MG63 (cell line): ENCODE measurements around the gene S100A3. TPM values are rescaled to one million over a fixed set of nuclear protein-coding genes. Genes with fewer than 3 reads are reported as not detected.

Source experiments
- DNase-seq: peaks from one replicate; pipeline ENCODE4 v3.0.0-alpha.2; 2020
- H3K27me3 ChIP-seq: fragments of 250-450 bp; sonication (Bioruptor Pico); 2 replicates; pipeline ENCODE4 v1.5.1; 2020; ENCODE audit warnings: mild to moderate bottlenecking, moderate library complexity
- H3K36me3 ChIP-seq: fragments of 250-450 bp; sonication (Bioruptor Pico); 2 replicates; pipeline ENCODE4 v1.5.1; 2020; ENCODE audit warnings: mild to moderate bottlenecking, moderate library complexity
- H3K4me3 ChIP-seq: fragments of 250-450 bp; sonication (Bioruptor Pico); 2 replicates; pipeline ENCODE4 v1.5.1; 2020; ENCODE audit warnings: mild to moderate bottlenecking, moderate library complexity
- H3K9me3 ChIP-seq: fragments of 250-450 bp; sonication (Bioruptor Pico); 2 replicates; pipeline ENCODE4 v1.5.1; 2020; ENCODE audit warnings: mild to moderate bottlenecking, moderate library complexity
- total RNA-seq: library from RNA; depleted of rRNA; stranded (reverse); fragments of >200 nt; shearing (Covaris generic); gene quantifications from 2 replicates; pipeline ENCODE4 v1.2.3, GENCODE V29; 2014; ENCODE audit warnings: low replicate concordance

The S100A3 gene
- total RNA-seq, 1 experiment from 2014 or later = 3.4 TPM

DNA sequence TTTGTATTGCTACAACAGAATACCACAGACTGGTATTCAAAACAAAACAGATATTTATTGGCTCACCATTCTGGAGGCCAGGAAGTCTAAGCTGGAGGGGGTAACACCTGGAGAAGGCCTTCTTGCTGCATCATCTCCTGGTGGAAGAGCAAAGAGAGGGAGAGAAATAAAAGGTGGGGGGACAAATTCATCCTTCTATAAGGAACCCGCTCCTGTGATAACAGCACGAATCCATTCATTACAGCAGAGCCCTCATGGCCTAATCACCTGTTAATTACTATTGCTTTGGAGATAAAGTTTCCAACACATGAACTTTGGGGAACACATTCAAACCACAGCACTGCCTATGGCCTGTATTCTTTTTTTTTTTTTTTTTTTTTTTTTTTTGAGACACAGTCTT, 11.2 kb upstream of the S100A3 start:
- no peaks in the 10 kb centered on the region for H3K27me3 ChIP-seq
- DNase-seq = no peak

DNA sequence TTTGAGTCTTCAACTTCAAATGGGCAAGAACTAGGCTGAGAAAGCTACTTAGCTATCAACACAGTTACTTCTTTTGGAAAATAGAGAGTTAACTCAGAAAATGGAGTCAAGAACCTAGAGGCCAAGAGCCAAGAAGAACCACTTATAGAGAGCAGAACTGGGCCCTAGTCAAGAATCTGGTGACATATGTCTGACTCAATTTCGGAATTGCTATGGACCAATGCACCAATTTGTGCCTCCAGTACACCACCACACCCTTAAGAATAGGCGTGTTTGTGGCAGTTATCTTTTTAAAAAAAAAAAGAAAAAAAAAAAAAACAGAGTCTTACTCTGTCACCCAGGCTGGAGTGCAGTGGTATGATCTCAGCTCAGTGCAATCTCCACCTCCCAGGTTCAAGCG, 8.8 kb upstream of the S100A3 start:
- peaks cover 4% of the 10 kb centered on the region; the same call in 1 of the 2 replicates for H3K9me3 ChIP-seq
- DNase-seq = no peak
- no peak overlapping the region for H3K4me3 ChIP-seq
- H3K36me3 ChIP-seq = no peaks in the 10 kb centered on the region; the same call in none of the 2 replicates
- H3K27me3 ChIP-seq = no peaks in the 10 kb centered on the region

More for the DNA sequence above, 11.2 kb upstream of the S100A3 start:
- peaks cover 4% of the 10 kb centered on the region; the same call in 1 of the 2 replicates for H3K9me3 ChIP-seq
- H3K4me3 ChIP-seq = no peak overlapping the region
- H3K36me3 ChIP-seq = no peaks in the 10 kb centered on the region; the same call in none of the 2 replicates

DNA sequence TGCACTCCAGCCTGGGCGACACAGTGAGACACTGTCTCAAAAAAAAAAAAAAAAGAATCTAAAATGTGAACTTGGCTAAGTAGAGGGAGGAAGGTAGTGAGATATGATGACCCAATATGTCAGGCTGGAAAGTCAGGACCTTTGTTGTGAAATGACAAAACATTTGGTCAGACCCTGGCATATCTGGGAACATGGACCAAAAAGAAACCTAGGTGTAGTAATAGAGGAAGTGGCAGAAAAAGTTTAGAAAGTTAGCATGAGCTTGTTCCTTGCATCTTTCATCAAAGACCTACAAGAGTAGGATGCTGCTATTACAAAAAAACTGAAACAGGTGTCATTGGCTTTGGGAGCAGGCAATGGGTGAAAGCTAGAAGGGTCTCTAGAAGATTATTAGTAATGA, 7.3 kb upstream of the S100A3 start:
- no peak overlapping the region for H3K4me3 ChIP-seq
- no peaks in the 10 kb centered on the region for H3K27me3 ChIP-seq
- H3K9me3 ChIP-seq = peaks cover 4% of the 10 kb centered on the region; the same call in 1 of the 2 replicates
- no peak for DNase-seq
- no peaks in the 10 kb centered on the region; the same call in 1 of the 2 replicates for H3K36me3 ChIP-seq

DNA sequence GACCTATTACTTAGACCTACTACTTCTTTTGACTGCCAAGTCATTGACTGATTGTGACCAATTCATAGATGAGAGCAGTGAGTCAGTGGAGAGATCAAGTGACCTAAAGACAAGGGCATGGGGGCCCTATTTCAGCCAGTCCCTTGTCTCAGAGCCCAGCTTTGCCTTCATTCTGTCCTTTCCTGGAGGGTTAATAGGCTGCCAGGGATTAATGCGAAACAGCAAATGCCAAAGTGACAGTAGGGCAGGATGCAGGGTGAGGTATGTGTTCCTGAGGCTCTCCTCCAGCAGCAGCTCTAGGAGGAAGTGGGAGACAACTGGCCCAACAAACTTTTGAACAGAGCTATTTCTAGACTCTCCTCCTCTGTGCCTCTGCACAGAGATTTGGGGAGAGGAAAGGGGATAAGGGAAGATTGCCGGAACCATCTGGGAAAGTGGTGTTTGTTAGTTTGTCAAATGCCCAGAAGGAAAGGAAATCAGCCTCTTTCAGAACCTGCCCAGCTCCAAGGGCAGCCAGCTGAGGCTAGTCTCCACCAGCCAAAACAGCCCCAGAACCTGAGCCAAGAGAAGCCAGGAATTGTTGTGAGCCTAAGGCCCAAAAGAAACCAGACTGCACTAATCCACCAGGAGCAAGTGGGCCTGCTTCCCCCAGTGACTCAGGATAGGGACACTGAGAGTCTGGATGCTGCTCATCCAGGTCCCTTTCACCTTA, 4.9 kb upstream of the S100A3 start:
- DNase-seq = no peak
- Histone ChIP-seq H3K36me3 (no peaks in the 10 kb centered on the region; the same call in 1 of the 2 replicates), H3K27me3 (no peaks in the 10 kb centered on the region), H3K4me3 (no peak overlapping the region), H3K9me3 (peaks cover 4% of the 10 kb centered on the region; the same call in 1 of the 2 replicates)

DNA sequence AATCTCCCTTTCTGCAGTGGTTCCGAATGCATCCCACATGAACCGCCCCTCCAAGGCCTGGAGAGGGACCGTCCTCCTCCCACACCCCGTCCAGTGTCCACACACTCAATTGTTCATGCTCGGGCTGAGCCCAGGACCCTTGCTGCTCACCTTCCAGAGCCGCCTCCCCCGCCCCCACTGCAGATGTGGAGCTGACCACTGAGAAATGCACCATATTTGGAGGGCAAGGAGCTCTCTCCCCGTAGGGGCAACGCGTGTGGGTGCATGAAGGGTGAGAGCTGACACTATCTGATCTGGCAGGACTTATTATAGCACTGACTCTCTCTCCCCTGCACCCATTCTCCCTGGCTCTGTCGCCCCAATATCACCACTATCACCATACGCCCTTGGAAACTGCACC, 4.0 kb upstream of the S100A3 start:
- Histone ChIP-seq H3K27me3 (no peaks in the 10 kb centered on the region), H3K4me3 (no peak overlapping the region)

DNA sequence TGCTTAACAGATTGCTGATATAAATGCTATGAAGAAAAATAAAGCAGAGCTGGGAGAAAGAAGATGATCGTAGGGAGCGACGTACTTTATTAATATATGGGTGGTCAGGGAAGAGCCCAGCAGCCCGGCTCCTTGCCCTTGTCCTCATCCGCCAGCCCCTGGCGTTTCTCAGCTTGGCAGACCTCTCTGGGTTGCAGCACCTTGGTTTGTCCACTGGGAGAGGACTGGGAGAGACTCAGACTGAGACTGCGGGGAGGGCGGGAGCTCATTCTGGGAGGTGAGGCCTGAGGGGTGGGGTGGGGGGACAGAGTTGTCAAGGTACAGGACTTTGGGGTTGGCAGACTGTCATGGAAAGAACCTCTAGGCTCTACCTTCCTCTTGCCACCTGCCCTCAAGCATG, 3.3 kb upstream of the S100A3 start:
- Histone ChIP-seq H3K36me3 (no peaks in the 10 kb centered on the region; the same call in 1 of the 2 replicates), H3K4me3 (no peak overlapping the region), H3K9me3 (no peaks in the 10 kb centered on the region; the same call in 1 of the 2 replicates), H3K27me3 (no peaks in the 10 kb centered on the region)
- no peak for DNase-seq

More for the DNA sequence above, 4.0 kb upstream of the S100A3 start:
- Histone ChIP-seq H3K36me3 (no peaks in the 10 kb centered on the region; the same call in 1 of the 2 replicates), H3K9me3 (no peaks in the 10 kb centered on the region; the same call in 1 of the 2 replicates)
- DNase-seq = no peak

DNA sequence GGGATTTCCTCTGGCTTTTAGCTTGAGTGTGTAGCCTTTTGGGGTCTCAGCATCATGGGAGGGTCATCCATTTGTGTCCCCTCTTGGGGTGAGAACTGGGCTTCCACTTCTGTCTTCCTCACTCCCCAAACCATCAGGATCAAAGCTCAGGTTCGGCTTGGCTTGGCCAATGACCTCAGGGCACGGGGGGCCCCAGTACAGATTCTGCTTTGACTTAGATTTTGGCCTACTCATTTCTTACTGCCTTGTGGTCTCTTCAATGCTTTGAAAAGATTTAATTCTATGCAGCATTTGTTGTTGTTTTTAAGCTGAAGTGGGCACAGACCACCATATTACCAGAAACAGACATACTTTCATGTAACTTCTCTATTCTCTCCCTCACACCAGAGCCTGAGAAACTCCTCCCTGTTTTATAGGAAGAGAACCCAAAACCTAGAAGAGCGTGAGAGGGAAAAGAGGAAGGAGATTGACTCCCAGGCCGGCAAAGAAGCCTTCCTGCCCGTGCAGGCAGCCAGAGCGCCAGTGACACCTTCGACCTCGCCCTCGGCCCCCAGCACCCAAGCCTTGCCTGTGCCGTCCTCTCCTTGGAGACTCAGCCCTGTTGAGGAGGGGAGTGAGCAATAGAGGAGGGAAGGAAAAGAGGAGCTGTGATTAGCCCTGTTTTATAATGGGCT, 1.9 kb upstream of the S100A3 start:
- H3K4me3 ChIP-seq = no peak overlapping the region
- H3K36me3 ChIP-seq = no peaks in the 10 kb centered on the region; the same call in 1 of the 2 replicates
- H3K9me3 ChIP-seq = no peaks in the 10 kb centered on the region
- no peak for DNase-seq
- H3K27me3 ChIP-seq = no peaks in the 10 kb centered on the region

DNA sequence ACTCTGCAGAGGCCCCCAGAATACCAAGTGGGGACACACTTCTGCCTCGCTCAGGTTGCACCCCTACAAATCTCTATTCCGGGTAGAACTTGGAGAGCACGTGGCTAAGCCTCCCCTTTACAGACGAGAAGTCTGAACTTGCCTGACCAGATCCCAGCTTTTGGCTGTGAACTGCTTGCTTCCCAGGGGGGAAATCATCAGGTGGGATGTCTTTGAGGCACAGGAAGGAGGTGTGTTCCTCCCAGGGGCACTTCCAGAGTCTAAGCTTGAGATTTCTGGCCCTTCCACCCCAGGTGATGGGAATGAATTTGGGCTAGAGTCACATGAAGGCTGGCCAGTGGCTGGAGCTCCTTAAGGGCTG, 1.3 kb upstream of the S100A3 start:
- DNase-seq = no peak
- no peaks in the 10 kb centered on the region for H3K27me3 ChIP-seq
- no peaks in the 10 kb centered on the region for H3K36me3 ChIP-seq
- H3K9me3 ChIP-seq = no peaks in the 10 kb centered on the region
- no peak overlapping the region for H3K4me3 ChIP-seq

DNA sequence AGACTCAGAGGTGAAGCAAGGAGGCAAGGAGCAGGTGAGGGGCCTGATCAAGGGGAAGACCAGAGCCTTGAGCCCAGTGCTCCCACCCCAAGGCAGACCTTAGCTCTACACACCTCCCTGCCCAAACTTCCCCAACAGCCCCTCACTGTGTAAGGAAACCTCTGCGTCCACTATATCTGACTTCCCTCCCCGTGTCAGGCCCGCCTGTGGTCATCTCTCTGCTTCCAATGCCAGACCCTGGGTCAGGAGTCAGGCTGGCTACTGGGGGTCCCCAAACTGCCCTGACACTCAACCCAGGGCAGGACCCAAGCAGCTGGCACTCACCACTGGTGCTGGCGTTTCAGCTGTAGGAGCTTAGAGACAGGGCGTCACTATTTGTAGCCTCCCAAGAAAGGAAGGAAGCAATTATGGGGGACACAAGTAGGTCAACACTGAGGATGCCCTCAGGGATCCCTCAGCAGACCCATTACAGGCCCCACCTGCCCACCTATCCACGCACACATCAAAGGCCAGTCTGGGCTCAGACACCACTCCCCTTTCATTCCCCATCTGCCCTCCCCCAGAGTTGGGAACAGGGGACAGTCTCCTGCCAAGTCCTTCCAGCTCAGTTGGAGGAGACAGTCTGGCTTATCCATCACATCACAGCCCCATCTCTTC, 811 bp upstream of the S100A3 start:
- DNase-seq = no peak
- H3K4me3 ChIP-seq = no peak overlapping the region
- no peaks in the 10 kb centered on the region for H3K27me3 ChIP-seq
- H3K36me3 ChIP-seq = no peaks in the 10 kb centered on the region
- H3K9me3 ChIP-seq = no peaks in the 10 kb centered on the region

DNA sequence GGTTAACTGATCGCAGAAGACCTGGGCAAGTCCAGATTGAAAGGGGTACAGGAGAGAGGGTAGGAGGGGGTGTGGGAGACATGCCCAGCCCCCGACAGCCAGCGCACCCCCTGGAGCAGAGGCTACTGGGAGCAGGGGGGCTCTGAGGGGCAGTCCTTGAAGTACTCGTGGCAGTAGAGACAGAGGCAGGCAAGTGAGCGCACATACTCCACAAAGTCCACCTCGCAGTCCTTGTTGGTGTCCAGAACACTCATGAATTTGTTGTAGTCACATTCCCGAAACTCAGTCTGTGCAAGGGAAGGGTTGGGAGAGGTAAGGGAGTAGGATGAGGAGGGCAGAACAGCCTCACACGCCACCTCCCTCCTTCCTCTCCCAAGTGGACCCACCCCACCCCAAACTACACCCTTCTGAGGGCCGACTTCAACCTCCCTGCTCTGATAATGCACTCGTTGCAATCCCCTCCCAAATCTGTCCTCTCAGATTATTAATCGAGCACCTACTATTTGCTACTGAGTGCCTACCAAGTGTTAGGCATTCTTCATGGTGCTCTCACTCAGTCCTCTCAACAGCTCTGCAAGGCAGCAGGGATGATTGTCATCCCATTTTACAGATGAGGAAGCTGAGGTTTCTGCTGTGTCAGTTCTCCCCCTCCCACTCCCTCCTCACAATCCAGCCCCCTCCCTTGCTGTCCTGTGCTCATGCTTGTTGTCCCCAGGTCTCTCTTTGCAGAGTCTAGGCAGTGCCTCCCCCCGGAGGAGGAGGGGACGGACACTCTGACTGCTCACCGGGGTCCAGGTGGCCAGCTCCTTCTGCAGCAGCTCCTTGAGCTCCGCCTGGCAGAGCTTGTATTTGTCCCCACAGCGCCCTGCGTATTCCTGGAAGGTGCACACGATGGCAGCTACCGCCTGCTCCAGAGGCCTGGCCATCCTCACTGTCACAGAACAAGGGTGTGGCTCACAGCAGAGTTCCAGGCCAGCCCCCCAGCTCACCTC, 1.2 kb downstream of the S100A3 start:
- H3K9me3 ChIP-seq = no peaks in the 10 kb centered on the region
- H3K27me3 ChIP-seq = no peaks in the 10 kb centered on the region
- H3K36me3 ChIP-seq = peaks cover 19% of the 10 kb centered on the region
- DNase-seq = no peak
- H3K4me3 ChIP-seq = no peak overlapping the region

DNA sequence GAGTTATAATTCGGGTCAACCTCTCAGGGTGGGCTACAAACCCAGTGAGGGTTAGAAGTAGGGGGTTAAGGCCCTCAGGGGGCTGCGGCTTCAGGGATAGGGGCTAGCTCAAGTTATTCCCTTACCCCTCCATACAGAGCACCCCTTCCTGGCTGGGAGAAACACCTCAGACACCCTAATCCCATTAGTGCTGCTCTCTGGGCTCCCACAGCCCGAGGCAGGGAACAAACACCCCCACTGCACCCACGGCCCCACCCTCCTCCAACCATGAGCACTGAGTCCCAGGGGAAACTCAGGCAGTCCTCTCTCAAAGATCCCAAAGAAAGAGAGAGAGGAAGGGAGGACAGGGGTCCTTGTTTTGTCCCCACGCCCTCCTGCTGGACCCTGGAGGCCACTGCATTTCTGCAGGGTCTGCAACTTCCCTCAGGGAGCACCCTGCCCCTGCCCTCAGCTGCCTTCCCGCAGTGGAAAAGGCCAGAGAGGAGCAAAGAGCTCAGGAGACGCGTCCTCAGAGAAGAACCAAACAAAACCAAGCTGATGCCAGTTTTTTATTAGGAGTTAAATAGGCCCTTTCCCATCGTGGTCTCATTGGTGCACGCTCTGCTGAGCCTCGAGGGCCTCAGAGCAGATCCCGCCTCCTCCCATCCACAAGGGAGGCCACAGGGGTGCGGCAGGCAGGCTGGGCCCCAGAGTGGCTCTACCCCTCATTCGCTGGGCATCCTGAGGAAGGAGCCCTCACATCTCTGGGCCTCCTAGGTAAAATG, 2.1 kb downstream of the S100A3 start:
- Histone ChIP-seq H3K27me3 (no peaks in the 10 kb centered on the region), H3K36me3 (peaks cover 19% of the 10 kb centered on the region), H3K4me3 (no peak overlapping the region), H3K9me3 (no peaks in the 10 kb centered on the region)
- no peak for DNase-seq

DNA sequence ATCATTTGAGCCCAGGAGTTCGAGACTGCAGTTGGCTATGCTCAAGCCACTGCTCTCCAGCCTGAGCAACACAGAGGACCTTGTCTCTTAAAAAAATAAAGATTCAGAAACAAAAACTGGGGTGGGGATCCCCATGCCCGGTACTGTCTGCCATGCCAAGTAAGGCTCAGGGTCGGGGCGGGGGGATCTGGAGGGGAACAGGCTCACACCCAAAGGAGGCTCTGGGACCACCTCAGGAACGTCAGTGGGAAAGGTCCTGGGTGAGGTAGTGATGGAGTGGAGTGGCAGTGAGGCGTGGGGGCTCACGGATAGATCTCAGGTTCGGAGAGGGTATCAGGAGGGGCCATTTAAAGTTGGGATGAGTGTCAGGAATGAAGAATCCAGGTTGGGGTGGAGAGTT, 2.7 kb downstream of the S100A3 start:
- no peak for DNase-seq
- H3K27me3 ChIP-seq = no peaks in the 10 kb centered on the region
- H3K9me3 ChIP-seq = no peaks in the 10 kb centered on the region
- H3K4me3 ChIP-seq = no peak overlapping the region
- H3K36me3 ChIP-seq = peaks cover 19% of the 10 kb centered on the region

DNA sequence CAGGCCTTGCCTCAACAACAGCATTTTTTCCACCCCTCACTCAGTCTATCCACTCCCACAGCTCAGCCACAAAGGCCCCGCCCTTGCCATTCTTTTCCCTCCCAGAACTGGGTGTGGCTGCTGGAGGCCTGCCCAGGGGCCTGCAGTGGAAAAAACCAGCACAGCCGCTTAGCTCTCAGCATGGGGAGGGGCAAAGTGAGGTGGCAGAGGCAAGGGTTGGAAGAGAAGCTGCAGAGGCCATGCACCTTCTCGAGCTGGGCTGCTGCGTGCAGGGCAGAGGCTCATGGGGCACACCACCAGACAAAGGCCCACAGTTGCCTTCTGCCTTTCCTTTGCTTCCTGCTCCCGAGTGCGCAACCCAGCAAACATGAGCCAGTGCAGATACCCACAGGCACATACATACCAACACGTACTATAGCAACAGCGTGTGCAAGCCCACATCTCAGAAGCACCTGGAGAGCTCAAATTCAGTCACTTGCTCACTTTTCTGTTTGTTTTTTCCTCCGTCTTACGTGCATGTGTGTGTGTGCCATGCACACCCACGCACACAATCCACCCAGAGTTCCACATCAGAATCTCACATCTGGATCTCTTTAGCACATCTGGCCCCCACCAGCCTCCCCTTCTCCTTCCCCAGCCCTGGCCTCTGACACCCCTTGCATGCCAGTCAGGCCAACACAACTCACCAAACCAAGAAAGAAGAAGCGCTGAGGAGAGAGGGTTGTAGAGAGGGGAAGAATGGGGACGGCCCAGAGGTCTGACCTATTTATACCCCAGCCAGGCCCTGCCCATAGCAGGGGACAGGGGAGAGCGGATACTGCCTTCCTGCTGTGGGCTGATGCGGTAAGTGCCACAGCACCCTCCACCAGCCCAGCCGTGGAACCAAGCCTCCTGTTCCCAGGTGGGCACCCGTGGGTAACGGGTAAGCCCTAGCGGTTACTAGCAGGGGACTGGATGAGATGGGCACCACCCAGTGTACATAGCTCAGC, 3.7 kb downstream of the S100A3 start, which contains the start of gene S100A4:
Gene S100A4, minus strand, starts transcription at position 740 of the 989 bp plus-strand sequence. CDS start 1,012 bp downstream, outside the sequence.
- DNase-seq = peak; percentile 98
- H3K4me3 ChIP-seq = peak within 1 kb of the TSS; percentile 48
- H3K9me3 ChIP-seq = no peaks in the 10 kb centered on the region
- peaks cover 19% of the 10 kb centered on the region for H3K36me3 ChIP-seq
- H3K27me3 ChIP-seq = no peaks in the 10 kb centered on the region

DNA sequence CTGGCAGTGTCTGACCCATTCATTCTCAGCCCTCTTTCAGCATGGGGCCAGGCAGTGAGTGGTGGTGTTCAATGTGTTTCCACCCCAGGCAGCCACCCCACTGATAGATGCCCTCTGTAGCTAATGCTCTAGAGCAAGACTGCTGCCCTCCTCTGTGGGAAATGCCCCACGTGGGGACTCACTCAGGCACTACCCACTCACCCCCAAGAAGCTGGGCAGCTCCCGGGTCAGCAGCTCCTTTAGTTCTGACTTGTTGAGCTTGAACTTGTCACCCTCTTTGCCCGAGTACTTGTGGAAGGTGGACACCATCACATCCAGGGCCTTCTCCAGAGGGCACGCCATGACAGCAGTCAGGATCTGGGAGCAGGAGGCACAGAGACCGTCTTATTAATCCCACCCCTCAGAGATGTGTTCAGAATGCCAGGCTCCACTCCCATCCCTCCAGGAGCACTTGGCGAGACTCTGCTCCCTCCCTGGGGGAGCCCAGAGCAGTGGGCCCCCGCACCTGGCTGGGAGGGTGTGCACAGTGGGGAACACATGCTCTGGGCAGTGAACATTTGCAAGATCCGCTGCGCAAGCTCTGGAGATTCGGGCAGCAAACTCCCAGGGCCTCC, 4.5 kb downstream of the S100A3 start:
- DNase-seq = no peak
- H3K4me3 ChIP-seq = peak overlapping the region; percentile 48
- H3K27me3 ChIP-seq = no peaks in the 10 kb centered on the region

More for the DNA sequence above, 4.5 kb downstream of the S100A3 start:
- Histone ChIP-seq H3K9me3 (no peaks in the 10 kb centered on the region), H3K36me3 (peaks cover 19% of the 10 kb centered on the region)
